ENCODE measurements around the gene SPATC1L.

DNA sequence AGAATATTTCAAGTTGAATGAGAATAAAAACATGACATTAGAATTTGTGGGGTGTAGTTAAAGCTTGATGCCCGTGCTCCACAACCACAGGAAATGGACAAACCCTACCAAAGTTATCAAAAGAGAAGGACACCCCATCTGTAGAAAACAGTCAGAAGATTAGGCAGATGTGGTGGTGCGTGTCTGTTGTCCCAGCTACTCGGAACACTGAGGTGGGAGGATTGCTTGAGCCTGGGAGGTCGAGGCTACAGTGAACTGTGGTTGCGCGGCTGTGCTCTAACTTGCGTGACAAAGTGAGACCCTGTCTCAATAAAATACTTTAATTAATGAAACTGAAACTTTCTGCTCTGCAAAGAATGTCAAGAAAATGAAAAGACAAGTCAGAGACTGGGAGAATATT, 1.5 kb upstream of the SPATC1L start:
- no peak for TF ChIP-seq SIN3A (IDR thresholded peaks at IDR 0.05; ENCODE audit: borderline replicate concordance, insufficient read depth, low read length)
- no peak for TF ChIP-seq FOXP2 (optimal IDR thresholded peaks at IDR 0.05; ENCODE audit: borderline replicate concordance, extremely low read depth, extremely low read length, insufficient read depth)
- TF ChIP-seq TAF1 (IDR thresholded peaks at IDR 0.05; ENCODE audit: borderline replicate concordance, insufficient read depth, low read length) = no peak
- TF ChIP-seq, protein P1, sequence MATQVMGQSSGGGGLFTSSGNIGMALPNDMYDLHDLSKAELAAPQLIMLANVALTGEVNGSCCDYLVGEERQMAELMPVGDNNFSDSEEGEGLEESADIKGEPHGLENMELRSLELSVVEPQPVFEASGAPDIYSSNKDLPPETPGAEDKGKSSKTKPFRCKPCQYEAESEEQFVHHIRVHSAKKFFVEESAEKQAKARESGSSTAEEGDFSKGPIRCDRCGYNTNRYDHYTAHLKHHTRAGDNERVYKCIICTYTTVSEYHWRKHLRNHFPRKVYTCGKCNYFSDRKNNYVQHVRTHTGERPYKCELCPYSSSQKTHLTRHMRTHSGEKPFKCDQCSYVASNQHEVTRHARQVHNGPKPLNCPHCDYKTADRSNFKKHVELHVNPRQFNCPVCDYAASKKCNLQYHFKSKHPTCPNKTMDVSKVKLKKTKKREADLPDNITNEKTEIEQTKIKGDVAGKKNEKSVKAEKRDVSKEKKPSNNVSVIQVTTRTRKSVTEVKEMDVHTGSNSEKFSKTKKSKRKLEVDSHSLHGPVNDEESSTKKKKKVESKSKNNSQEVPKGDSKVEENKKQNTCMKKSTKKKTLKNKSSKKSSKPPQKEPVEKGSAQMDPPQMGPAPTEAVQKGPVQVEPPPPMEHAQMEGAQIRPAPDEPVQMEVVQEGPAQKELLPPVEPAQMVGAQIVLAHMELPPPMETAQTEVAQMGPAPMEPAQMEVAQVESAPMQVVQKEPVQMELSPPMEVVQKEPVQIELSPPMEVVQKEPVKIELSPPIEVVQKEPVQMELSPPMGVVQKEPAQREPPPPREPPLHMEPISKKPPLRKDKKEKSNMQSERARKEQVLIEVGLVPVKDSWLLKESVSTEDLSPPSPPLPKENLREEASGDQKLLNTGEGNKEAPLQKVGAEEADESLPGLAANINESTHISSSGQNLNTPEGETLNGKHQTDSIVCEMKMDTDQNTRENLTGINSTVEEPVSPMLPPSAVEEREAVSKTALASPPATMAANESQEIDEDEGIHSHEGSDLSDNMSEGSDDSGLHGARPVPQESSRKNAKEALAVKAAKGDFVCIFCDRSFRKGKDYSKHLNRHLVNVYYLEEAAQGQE (IDR thresholded peaks at IDR 0.05; ENCODE audit: insufficient read depth in 1 of 2, low read depth in 2 of 2, low read length in 2 of 2) = no peak
